Activated CD8-positive, alpha-beta memory T cell treated with anti-CD3 and anti-CD28 coated beads, Interleukin-2, amount 50 U/mL, for 24 hours (primary cell): ENCODE data around the gene PRKCA.

ENCODE experiments used
- DNase-seq: peaks from one replicate; pipeline ENCODE4 v3.0.0-alpha.2; 2020; ENCODE audit errors: extremely low read depth

PRKCA gene

DNA sequence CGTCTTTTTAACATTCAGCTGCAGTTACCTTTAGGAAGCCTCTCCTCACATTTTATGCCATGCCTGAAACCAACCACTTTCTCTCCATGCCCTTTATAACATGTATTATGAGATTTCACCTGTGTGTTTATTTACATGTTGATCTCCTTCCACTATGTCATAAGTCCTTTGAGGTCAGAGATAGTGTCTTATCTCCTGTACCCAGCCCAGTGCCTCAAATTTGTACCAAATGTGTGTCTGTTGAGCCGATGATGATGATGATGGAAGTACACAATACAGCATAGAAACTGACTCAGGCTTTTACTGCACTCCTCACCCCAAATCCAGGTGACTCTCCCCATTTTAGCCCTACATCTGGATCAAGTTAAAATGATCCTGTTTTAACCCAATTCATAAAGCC is 353.0 kb downstream of the PRKCA start:
- no peak for DNase-seq

DNA sequence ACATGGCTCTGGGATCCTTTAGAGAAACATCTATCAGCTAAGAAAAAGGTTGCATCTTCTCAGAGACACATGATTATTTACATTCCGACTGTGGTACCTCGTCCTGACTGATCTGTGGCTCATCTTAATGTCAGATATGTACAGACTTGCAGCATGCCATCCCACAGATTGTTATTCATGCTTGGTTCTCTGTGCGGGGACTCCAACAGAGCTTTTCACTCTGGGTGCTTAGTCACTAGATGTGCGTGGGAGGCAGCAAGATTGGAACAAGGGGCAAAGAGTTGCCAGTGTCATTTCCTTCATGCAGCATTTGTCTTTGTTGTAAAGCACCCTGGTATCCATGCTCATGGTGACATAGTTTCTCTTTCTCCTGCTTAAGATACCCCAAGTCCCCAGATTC is 353.4 kb downstream of the PRKCA start:
- peak; percentile 55 for DNase-seq

DNA sequence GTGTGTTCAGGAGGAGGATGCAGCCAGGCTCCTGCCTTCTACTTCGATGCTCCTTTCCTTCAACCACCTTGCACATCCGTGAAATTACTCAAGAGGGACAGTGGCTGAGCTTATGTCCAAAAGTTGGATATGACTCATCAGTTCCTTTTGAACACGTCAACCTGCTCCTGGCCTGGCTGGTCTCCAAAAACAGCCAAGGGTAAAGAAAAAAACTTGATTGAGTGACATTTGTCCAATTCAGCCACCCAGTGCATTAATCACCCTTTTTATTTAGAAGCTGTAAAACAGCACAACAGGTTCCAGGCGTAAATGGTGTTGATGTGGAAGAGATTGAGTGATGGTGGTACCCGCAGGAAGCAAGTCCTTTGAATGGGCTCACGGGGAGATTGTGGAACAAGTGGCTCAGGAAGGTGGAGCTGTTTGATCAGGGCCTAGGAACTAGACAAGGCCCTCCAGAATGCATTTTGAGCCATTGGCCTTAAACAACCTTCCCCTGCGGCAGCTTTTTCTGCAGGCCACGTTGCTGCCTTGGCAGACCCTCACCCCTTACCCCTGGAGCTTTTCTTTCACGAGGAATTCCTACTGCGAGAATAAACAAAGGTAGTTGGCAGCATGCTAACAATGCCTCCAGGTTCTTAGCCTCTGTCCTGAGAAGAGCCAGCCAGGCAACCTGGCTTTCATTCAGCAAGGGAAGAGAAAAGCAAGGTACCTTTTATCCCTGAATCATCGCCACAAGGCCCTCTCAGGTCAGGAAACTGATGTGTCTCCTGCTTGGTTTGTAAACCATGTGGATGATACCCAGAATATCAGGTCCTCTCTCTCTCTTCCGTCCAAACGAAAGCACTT is 359.2 kb downstream of the PRKCA start:
- DNase-seq = no peak

DNA sequence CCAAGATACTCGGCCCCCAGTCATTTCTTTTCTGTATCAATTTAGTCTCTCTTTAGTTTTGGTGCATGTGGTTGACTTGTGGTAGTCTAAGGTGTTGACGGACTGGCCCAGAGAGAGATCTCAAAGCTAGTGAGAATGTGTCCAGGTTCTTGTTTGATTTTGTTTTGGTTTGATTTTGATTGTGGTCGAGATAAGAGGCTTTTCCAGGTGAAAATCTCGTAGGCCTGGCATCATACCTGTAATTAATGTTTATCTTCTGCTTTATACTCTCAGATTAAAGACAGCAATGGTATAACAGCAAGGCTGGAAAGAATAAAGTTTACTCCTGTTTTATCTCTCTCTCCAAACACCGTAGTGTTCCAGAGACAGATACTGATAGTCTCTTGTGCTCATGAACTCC is 360.1 kb downstream of the PRKCA start:
- no peak for DNase-seq

DNA sequence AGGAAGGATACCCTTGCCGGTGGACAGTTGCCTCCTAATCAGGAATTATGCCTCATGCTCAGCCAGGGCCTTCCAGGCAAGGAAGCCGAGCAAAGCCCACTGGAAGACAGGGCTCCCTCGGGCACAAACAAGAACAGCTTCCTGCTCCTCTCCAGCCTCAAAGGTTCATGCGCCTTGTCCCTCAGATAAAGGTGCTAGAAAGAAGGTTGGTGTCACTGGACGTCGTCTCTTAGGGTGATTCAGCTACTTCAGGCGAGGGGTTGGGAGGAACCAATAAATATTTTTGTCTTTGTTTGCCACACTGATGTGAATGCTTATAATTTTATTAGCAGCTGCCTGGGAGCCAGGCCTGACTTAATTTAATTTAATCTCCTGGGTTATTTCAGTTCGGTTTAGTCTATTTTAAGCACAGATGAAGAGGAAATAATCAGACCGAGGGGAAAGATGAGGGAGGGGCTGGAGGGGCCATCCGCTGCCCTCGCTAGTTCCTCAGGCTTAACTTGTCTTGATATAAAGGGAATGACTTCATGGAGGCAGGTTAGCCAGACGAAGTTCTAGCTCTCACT is 360.7 kb downstream of the PRKCA start:
- no peak for DNase-seq

DNA sequence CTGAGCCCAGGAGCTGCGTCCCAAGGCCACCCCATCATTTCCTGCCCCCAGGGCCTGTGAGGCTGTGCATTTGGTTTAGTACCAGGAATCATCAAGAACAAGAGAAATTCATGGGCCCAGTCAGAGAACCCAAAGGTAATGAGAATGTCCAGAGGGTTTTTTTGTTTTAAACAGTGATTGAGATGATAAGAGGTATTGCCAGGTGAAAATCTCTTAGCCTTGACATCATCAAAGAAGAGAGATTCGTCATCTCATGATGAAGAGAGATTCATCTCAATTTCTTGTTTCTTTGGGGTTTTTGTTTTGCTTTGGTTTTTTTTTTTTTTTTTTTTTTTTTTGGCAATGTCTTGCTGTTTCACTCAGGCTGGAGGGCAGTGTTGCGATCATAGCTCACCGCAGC is 361.9 kb downstream of the PRKCA start:
- no peak for DNase-seq

DNA sequence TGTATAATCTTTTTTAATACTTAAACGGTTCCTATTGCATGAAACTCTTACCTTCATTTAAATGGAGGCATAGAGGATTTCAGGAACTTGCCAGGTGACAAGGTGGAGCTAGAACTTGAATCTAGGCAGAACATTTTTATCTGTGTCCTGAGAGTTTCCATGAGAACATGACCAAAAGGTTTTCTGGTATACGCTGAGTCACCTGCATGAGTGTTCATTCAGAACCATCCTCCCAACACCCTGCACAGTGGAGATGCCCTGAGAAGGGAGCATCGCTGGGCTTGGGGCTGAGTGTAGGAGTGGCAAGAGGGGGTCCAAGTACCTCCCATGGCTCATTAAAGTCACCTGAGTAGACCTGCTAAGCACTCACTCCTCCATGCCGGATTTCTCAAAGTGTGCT is 362.8 kb downstream of the PRKCA start:
- no peak for DNase-seq

DNA sequence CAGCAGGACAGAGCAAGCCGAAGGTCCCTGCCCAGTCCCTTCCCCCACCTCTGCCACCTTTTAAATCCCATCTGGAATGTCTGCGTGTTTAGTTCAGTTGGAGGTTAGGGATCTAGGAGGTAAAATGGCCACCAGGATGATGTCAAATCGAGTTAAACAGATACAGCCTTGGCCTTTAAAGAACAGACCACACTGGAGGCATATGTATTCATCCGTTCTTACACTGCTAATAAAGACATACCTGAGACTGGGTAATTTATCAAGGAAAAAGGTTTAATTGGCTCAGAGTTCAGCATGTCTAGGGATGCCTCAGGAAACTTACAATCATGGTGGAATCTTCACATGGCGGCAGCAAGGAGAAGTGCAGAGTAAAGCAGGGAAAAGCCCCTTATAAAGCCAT is 364.7 kb downstream of the PRKCA start:
- DNase-seq = no peak

DNA sequence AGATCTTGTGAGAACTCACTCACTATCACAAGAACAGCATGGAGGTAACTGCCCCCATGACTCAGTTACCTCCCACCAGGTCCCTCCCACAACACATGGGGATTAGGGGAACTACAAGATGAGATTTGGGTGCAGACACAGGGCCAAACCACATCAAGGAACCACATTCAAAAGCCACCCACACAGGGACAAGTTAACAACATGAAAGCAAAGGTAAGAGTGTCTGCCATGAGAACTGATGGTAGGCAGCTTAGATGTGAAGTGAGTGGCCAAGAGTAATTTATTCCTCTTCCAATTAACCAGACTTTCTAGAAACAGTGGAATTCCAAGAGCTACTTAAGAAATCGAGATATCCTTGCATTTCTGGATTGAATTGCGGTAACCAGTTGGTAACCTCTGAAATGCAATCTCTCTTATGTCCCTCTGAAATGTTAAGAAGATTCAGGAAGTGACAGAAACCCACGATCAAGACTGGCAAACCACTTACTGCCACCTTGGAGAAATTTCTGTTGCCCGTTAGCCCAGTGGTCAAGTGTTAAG is 365.1 kb downstream of the PRKCA start:
- peak; percentile 53 for DNase-seq

DNA sequence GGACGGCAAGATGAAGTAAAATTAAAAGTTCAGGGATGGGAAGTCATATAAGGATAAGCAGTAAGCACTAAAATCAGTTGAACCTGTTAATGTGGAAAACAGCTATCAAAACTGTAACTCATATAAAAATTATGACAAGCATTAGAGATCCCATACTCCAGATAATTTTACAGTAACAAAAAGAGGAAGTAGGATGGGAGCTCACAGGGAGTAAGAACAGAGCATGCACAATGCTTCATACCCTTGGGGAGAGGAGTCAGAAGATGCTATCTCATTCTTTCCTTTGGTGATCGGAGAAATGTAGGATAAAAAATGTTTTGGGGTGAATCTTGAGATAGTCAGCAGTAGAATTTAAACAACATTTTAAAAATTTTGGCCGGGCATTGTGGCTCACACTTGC is 367.8 kb downstream of the PRKCA start:
- DNase-seq = no peak

DNA sequence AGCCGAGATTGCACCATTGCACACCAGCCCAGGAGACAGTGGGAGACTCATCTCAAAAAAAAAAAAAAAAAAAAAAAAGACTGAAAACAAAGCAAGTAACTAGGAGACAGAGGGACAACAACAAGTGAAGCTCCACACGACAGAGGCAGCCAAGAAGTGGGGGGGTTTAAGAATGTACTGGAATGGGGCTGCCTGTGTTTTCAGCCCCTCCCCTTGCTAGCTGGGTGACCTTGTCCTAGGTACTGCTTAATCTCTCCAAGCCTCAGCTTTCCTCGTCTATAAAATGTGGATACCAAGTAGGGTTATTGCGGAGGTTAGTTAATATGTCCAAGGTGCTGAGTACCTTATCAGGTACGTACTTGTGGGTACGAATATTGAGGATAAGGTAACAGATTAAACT is 368.7 kb downstream of the PRKCA start:
- DNase-seq = no peak

DNA sequence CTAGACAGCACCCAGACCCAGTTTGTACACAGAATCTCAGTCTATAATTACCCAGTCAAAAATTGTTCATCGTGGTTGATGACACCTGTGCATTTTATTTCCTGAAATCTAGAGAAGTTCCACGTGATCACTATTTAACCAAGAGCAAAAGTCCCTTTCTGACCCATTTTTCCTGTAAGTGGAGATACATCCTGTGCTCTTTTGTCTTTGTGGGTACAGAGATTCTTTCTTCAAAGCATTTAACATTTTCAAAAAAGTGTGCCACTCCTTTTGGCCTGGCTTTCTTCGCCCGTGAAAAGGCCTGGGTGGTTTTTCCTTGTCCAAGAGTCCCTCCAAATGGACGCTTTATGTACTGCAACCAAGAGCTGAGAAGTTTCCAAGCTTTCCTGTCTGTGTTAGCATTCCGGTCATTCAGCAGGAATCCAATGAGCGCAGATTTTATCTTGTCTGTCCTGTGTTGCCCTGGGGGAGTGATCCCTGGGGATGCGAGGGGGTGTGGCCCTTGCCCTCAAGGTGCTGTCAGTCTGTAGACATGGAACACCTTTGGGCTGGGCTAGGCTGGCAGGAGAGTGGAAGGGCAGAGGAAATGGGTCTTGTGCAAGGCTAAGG is 371.4 kb downstream of the PRKCA start:
- no peak for DNase-seq

DNA sequence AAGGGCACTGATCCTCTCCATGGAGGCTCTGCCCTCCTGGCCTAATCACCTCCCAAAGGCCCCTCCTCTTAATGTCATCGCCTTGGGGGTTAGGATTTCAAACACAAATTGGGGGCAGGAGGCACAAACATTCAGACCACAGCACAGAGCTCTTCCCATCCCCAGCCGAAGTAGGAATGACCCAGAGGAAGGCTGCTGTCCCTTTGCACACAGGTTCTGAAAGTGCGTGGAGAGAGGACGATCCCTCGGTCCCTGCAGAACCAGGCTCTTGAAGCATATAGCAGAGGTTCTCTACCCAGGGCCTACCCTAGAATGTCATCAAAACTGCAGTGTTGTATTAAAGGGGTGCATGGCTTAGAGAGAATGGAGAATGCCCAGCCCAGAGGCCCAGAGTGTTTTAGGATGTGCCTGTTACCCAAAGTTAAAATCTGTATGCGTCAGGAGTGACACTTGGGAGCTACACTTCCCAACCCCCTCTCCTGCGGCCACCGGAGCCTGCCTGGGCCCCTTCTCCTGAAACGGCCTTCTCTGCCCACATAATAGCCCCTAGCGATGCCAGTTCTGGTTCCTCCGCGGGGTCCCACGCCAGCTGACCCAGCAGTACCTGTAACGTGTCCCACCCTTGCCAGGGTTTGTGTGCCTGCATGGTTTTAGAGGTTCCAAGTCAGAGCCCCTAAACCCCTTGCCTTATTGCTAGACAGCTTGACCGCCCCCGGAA is 373.0 kb downstream of the PRKCA start:
- no peak for DNase-seq

DNA sequence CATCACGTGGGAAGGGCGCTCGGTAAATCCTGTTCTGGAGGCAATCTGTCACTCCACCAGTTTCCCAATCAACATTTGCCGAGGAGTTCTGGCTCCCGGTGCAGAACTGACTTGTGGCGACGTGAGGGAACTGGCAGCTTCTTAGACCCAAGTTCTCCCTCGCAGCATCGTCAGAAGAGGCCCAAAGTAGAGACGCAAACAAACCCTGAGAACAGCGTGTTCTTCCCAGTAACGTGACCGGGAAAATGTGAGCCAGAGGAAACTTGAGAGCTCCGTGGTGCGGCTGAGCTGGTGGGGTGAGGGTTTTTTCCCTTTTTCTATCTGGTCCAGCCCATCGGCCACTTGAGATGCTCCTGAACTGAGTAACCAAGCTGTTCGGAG is 373.6 kb downstream of the PRKCA start:
- no peak for DNase-seq

DNA sequence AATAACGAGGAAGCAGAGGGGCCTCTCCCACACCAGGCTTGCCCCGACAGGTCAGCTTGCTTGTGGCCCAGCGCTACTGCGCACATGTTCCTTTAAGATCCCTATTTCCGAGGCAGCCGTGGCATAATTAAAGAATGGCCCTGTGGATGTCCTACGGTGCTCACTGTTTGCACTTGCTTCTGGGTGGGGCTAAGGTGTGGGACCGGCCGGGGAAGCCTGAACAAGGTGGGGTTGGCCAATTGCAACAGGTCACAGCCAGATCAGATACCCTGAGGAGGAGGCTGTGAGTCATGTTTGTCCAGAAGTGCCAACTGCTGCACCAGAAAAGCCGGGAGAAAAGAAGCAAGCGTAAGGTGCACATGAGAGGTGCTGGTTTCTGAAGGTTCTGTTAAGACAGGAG is 374.0 kb downstream of the PRKCA start:
- DNase-seq = no peak

DNA sequence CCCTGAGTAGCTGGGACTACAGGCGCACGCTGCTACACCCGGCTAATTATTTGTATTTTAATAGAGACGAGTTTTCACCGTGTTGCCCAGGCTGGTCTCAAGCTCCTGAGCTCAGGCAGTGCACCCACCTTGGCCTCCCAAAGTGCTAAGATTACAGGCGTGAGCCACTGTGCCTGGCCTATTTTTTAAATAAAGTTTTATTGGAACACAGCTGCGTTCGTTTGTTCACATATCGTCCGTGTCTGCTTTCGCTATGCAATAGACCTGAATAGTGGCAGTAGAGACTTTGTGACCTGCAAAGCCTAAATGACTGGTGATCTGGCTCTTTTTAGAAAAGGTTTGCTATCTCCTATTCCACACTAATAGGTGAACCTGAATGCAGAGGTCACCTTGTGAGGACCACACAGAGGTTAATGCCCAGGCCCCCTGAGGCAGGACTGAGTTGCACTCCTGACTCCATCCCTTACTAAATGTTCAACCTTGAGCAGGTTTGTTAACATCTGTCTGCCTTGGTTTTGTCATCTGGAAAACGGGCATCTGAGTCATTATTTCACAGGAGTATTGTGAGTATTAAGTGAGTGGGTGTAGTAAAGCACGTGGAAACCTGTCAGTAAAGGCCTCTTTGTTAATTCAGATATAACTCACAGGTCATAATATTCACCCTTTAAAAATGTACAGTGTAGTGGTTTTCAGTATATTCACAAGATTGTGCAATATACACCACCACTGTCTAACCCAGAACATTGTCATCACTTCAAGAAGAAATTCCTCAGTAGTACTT is 375.0 kb downstream of the PRKCA start:
- no peak for DNase-seq

DNA sequence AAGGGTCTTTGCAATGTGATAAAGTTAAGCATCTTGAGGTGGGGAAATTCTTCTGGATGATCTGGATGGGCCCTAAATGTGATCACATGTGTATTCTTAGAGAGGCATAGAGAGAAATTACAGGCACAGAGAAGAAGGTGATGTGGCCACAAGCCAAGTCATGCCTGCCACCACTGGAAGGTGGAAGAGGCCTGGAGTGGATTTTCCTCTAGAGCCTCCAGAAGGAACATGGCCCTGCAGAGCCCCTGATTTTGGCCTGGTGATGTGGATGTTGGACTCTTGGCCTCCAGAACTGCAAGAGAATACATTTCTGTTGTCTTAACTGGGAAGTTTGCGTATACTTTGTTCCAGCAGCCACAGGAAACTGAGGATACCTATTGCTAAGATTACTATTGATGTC is 375.6 kb downstream of the PRKCA start:
- DNase-seq = no peak

DNA sequence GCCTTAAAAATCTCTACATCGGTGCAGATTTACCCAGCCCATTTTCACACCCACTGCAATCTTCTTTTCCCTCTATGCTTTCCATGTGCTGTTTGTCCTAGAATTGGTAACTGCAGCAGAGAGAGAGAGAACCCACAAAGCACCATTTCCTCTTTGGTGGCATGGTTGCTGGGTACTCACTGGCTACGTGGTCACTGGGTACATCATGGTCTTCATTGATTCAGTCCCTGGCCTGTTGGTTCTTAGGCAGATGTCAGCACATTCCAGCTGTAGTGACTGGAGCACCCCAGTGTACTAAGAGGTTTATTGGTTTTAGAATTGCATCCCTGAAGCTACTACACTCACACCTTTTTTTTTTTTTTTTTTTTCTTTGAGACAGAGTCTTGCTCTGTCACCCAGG is 376.4 kb downstream of the PRKCA start:
- DNase-seq = no peak

DNA sequence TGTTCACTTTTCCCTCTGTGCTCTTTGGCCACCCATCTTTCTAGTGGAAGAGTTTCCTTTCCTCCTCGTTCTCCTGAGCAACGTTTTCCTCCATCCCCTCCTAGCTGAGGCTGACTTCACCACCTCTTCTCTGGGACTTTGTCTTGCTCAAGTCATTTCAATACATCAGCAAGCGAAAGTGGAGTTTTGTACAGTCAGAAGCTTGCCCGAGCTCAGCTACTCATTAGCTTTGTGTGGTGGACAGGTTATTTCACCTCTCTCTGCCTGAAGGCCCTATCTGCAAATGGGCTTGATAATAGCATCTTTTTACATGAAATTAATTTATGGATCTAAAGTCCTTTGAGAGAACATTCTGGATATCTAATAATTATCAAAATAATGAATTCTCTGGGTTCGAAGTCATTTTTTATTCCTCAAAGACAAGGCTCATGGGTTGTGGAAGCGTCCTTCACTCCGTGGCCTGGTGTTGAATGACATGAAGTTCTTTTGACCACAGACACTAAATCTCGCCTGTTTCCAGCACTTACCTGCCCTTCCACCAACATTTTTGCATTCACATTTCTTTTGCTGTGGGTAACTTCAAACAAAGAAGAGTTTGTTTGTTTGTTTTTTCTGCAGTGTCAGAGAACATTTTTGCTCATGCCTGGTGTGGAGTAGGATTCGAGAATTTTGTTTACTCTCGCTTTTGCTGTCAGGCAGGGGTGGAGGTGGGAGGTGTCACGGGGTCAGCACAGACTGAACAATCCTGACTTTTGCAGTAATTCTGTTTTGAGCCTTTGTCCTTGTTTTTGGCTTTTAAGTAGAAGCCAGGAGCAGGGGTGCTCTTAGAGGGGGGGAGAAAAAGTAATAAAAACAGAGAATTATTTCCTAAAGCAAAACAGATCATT is 377.5 kb downstream of the PRKCA start:
- DNase-seq = no peak

DNA sequence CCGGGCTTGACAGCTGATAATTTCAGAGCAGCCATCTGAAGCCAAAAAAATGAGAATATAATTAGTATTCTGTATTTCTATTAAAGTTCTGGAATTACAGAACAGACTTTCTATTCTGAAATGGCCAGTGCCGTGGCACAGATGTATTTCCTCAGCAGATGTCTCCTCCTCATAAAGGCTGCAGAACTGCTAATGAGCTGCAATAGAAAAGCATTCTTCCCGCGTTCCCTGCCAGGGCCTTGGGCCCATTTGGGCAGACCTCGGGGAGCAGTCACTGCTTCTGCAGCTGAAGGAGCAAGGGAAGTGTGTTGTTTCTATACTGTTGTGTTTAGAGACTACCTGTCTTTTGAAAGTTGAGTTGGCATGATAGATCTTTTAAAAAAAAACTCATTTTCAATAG is 379.9 kb downstream of the PRKCA start:
- DNase-seq = no peak

DNA sequence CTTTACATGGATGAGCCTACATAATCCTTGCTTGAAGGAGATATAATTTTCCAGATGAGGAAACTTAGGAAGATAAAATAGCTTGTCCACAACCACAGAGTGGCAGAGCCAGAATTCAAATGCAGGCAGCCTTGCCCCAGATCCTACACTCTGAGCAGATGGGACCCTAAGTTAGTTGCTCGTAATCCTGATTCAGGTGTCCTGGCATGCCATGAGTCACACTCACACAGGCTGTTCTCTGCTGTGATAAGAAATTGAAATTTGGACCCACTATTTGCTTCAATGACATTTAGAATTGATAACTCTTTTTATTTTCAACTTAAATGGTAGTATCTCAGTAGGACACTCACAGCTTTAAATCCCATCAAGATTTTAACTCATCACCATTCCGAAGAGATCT is 381.8 kb downstream of the PRKCA start:
- DNase-seq = no peak
